ENCODE results near the gene MRM2.

GRCh38 chr7:2204446-2204845 lies 37.6 kb downstream of the MRM2 start:
- TF ChIP-seq, protein P1, sequence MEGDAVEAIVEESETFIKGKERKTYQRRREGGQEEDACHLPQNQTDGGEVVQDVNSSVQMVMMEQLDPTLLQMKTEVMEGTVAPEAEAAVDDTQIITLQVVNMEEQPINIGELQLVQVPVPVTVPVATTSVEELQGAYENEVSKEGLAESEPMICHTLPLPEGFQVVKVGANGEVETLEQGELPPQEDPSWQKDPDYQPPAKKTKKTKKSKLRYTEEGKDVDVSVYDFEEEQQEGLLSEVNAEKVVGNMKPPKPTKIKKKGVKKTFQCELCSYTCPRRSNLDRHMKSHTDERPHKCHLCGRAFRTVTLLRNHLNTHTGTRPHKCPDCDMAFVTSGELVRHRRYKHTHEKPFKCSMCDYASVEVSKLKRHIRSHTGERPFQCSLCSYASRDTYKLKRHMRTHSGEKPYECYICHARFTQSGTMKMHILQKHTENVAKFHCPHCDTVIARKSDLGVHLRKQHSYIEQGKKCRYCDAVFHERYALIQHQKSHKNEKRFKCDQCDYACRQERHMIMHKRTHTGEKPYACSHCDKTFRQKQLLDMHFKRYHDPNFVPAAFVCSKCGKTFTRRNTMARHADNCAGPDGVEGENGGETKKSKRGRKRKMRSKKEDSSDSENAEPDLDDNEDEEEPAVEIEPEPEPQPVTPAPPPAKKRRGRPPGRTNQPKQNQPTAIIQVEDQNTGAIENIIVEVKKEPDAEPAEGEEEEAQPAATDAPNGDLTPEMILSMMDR (conservative IDR thresholded peaks at IDR 0.05 in 1 of 2, IDR thresholded peaks at IDR 0.05 in 1 of 2; ENCODE audit: extremely low read depth in 1 of 2, insufficient read depth in 1 of 2, low read depth in 1 of 2, low read length in 2 of 2) = no peak
- TF ChIP-seq EZH2 (IDR thresholded peaks at IDR 0.05; ENCODE audit: borderline replicate concordance, low read length) = no peak

Data from mammary epithelial cell (primary cell).